GM12891 (cell line): ENCODE results near the gene MINDY1.

ENCODE experiments used
- POLR2A ChIP-seq: IDR thresholded peaks from 2 replicates; pipeline ENCODE4 v1.6.1; 2011; ENCODE audit warnings: low read depth, low read length, control low read depth
- POLR2AphosphoS5 ChIP-seq: IDR thresholded peaks from 2 replicates; pipeline ENCODE4 v1.6.1; 2011; ENCODE audit warnings: low read depth, low read length, control low read depth

DNA sequence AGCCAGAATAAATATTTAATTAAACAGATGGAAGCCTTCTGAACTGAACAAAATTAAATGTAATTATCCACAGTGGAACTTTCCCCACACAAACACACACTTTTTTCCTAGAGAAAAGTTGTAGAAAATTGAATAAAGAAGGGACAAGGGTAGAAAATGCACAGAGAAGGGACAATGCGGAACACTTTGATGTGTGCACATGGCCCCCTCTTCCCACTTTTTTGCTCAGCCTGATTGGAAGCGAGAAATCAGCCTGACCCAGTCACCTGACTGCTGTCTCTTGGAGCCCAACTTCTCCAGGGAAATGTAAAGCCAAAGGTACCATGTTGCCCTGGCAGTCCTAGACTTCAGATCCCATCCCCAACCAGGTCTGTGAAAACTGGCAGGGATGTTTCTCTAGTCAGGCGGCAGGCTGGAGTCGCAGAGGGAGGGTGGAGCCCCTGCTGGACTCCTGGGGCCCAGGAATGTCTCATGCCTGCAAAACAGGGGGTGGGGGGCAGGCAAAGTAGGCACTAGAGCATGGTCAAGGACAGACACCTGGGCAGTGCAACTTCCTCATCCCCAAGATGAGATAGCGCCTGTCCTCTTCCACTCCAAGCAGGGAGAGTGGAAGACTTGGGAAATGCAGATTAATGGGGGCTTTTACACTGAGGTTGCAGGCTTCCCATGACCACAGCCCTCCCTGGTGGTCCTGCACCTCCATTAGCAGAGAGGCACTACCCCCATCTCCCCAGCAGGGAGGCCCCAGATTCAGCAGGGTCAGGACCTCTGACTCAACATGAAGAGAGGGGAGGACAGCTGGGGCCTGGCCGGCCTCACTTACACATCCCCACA, 34.9 kb downstream of the MINDY1 start:
- TF ChIP-seq POLR2A (no peak), POLR2AphosphoS5 (no peak)
